ENCODE data around the gene SOST.

Gene SOST

DNA sequence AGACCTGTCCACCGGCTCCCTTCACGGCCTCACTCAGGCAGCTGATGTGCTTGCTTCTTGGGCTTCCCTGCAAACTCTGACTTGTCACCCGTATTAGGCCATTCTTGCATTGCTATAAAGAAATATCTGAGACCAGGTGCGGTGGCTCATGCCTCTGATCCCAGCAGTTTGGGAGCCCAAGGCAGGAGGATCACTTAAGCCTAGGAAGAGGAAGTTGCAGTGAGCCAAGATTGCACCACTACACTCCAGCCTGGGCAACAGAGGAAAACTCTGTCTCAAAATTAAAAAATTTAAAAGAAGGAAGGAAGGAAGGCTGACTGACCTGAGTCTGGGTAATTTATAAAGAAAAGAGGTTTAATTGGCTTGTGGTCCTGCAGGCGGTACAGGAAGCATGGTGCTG, 17.0 kb downstream of the SOST start:
- DNase-seq (ENCODE audit: low read depth), result no peak

GRCh38 chr17:43740541-43740940, 18.1 kb downstream of the SOST start:
- no peak for DNase-seq (ENCODE audit: low read depth)

- no peak for DNase-seq (ENCODE audit: low read depth)
Measured at GRCh38 chr17:43737722-43738121, 20.9 kb downstream of the SOST start.

GRCh38 chr17:43736389-43736788, 22.2 kb downstream of the SOST start:
- DNase-seq (ENCODE audit: low read depth), result no peak

DNA sequence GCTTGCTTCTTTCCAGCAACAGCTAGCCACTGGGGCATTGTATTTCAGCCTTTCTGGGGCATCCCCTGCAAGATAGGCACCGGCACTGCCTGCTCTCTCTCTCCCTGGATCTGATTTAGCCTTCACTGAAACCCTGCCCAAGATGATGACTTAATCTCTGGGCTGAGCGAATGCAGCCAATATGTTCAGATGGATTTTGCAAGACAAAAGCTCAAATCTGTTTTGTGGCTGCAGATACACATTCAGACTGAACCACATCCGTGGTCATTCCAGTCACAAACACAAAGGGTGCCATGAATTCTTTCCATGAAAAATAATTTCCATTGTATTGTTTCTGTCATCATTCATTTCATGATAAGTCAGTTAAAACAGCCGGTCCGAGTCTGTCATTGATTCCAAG, 24.2 kb downstream of the SOST start:
- DNase-seq (ENCODE audit: low read depth), result no peak

- DNase-seq (ENCODE audit: low read depth), result no peak
Measured at GRCh38 chr17:43733956-43734355, 24.6 kb downstream of the SOST start.

GRCh38 chr17:43732958-43733357, 25.6 kb downstream of the SOST start:
- no peak for DNase-seq (ENCODE audit: low read depth)

DNA sequence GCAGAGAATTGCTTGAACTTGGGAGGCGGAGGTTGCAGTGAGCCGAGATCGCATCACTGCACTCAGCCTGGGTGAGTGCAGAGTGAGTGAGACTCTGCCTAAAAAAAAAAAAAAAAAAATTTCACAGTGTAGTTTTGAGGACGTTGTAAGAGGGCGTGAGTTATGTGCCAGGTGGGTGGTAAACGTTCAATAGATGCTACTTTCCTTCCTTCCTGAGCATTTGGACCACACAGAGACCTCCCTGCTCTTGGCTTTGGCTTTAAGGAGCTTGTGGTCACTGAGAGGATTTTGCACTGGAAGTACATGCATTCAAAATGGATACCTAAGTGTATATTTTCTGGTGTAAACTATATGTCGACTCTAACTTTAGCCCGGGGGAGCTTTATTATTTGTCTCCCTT, 30.5 kb downstream of the SOST start:
- DNase-seq (ENCODE audit: low read depth), result no peak

- DNase-seq (ENCODE audit: low read depth), result no peak
Measured at GRCh38 chr17:43723697-43724359, 34.8 kb downstream of the SOST start.

GRCh38 chr17:43722870-43723665, 35.5 kb downstream of the SOST start:
- DNase-seq (ENCODE audit: low read depth), result no peak

DNA sequence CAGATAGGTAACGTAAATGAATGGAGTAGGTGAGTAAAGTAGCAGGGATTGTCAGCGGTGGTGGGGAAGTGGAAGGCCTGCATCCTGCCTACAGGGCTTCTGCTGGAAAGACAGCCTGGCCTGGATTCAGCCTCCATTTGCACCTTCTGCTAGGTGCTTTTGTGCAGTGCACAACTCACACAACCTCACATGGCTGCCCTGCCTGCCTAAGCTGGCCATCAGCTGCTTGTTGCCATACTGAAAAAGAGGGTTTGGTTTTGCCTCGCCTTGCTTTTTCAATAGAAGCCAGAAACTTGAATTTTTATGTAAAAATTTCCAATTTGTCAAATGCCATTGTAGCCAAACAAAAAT, 36.3 kb downstream of the SOST start:
- no peak for DNase-seq (ENCODE audit: low read depth)

DNA sequence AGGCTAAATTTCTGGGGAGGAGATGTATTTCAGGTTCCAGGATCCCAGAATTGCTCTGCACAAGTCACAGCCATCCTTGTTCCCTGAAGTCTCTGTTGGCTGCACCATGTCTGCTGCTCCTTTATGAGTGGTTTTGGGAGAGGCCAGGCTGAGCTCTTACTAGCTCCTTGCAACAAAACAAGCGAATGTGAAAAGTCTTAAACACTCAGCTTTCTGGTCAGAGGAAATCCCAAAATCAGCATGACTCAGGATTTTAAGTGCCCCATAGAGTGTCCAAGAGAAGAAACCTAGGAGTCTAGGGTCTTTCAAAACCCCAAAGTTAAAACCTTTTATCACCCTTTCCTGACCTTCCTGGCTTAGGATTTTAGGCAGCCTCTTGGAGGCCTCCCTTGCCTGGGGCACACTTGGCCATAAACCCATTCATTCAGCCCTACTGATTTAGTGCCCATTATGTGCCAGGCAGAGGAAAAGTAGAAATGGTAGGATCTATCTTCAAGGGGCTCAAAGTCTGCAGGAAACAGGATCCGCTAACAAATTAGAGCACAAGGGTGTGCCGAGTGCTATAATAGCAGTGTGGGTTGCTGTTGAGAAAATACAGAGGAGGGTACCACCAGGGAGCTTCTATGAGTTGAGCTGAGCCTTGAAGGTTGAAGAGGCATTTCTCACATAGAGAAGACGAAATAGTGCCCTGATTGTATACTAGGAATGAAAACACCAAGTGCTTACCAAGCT, 36.9 kb downstream of the SOST start:
- DNase-seq (ENCODE audit: low read depth), result no peak

DNA sequence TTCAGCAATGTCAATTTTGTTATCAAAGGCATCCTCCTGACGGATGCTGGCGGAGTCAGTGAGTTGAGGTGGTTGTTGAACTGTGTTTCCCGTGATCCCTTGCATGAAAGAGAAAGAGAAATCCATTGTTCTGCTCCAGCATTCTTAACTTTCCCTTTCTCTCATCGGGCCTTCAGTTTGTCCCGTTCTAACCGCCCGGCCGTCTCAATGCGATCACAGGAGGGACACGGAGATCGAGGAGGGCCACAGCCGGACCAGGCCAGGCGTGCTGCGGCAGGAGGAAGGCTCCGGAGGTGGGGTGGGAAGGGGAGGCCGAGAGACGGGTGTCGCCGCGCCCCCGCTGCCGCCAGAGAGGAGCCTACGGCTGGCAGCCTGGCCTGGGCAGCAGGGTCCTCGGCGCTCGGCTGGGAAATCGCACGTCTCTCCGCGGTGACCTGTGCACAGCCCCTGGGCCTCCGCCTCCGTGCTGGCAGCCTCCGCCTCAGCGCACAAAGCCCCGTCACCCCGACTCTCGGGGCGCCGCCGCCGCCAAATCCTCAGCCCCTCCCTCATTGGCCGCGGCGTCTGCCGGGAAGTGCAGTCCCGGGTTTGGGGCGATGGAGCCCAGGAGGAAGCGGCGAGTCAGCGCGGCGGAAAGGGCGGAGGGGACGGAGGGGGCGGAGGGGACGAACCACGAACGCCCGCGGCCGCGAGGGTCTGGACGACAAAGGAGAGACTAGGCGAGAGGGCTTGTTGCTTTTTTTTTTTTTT, 38.1 kb downstream of the SOST start:
- DNase-seq (ENCODE audit: low read depth), result peak; percentile 40

DNA sequence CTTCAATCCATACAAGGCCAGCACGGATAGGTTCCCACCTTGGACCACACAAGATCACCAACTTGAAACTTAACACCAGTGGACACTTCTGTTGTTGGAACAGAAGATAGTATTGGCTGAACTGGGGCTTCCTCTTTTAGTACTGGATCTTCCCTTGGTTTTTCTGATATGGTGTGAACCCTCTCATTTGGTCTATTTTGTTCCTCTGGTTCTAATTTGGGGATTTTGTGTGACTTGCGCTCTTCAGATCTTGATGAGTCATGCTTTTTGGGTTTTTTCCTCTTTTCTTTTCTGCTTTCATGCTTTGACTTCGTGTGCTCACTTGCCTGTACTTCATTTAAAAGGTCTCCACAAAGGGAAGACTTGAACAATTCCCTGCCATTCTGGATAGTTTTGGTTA, 39.0 kb downstream of the SOST start:
- no peak for DNase-seq (ENCODE audit: low read depth)

- DNase-seq (ENCODE audit: low read depth), result no peak
Measured at GRCh38 chr17:43718544-43718943, 40.0 kb downstream of the SOST start.

GRCh38 chr17:43717913-43718312, 40.7 kb downstream of the SOST start:
- DNase-seq (ENCODE audit: low read depth), result no peak

DNA sequence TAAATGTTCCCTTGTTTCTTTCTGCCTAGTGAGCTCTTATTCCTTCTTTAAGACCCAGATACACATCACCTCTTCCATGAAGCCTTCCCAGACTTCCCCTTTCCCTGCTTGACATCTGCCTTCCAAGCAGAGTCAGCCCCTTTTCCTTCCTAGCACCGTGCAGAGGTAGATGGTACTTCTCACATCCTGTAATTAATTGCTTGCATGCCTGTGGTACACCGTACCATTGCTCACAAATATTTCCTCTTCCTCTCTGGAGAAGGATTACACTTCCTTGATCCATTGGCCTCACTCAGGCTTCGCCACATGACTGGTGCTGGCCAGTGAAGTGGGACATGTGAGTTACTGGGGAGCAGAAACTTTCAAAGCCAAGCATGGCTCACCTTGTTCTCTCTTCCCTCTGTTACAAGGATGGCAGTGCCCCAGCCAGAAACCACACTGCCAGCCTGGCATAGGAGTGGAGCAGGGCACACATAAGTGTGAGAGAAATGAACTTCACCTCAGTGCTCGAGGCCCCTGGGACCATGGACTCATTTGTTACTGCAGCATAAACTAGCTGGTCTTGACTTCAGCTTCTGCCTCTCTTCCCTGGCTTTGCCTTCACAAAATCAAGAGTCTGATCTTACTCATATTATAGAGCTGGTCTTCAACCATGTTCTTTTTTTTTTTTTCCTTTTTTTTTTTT, 44.0 kb downstream of the SOST start:
- no peak for DNase-seq (ENCODE audit: low read depth)

- no peak for DNase-seq (ENCODE audit: low read depth)
Measured at GRCh38 chr17:43713494-43714162, 45.0 kb downstream of the SOST start.

- no peak for DNase-seq (ENCODE audit: low read depth)
Measured at GRCh38 chr17:43712397-43712796, 46.2 kb downstream of the SOST start.

DNA sequence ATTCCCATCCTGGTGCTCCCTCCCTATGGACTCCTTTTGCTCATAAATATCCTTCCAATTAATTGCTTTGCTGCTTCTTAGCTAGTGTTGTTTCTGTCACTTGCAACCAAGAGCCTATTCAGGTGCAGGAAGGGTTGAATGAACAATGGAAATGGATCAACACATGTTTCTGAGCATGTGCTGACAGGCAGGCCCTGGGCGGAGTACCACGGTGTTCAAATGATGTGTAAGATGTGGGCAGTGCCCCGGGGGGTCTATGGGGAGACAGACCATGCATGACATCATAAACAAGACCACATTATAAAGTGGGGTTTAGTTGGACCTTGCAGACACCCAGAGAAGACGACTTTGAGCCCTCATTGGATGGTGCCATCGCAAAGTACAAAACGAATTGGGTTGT, 48.5 kb downstream of the SOST start:
- no peak for DNase-seq (ENCODE audit: low read depth)

- DNase-seq (ENCODE audit: low read depth), result no peak
Measured at GRCh38 chr17:43709210-43709609, 49.4 kb downstream of the SOST start.
